HepG2 (cell line): ENCODE measurements around the gene ADCY5. TPM values are rescaled to one million over a fixed set of nuclear protein-coding genes. Genes with fewer than 3 reads are reported as not detected.

Experiments used
- ARID2 ChIP-seq: sonication (generic); formaldehyde crosslinking; IDR thresholded peaks from 2 replicates; pipeline ENCODE4 v1.8.1; 2022; ENCODE audit warnings: mild to moderate bottlenecking, missing genetic modification reagents, borderline replicate concordance
- JUNB ChIP-seq: sonication (generic); formaldehyde crosslinking; IDR thresholded peaks from 2 replicates; pipeline ENCODE4 v1.8.0; 2022; ENCODE audit warnings: missing genetic modification reagents, mild to moderate bottlenecking, borderline replicate concordance
- ZNF430 ChIP-seq: sonication (generic); formaldehyde crosslinking; IDR thresholded peaks from 2 replicates; pipeline ENCODE4 v1.9.0; 2021; ENCODE audit warnings: mild to moderate bottlenecking, missing genetic modification reagents
- ZNF562 ChIP-seq: sonication (generic); formaldehyde crosslinking; IDR thresholded peaks from 2 replicates; pipeline ENCODE4 v1.8.0; 2022; ENCODE audit warnings: missing genetic modification reagents, borderline replicate concordance
- ZNF674 ChIP-seq: sonication (generic); formaldehyde crosslinking; IDR thresholded peaks from 2 replicates; pipeline ENCODE4 v1.5.0; 2020; ENCODE audit warnings: low read depth, mild to moderate bottlenecking, missing genetic modification reagents
- ZNF773 ChIP-seq: sonication (generic); formaldehyde crosslinking; IDR thresholded peaks from 2 replicates; pipeline ENCODE4 v1.4.0; 2020; ENCODE audit warnings: missing genetic modification reagents, borderline replicate concordance
- ZSCAN20 ChIP-seq: sonication (generic); formaldehyde crosslinking; IDR thresholded peaks from 2 replicates; pipeline ENCODE4 v1.4.0; 2020; ENCODE audit warnings: missing genetic modification reagents, mild to moderate bottlenecking, borderline replicate concordance
- polyA plus RNA-seq, 8 experiments: library from polyadenylated mRNA; depleted of rRNA in 3 of 8; stranded (reverse) in 7 of 8; unstranded in 1 of 8; fragments of >200 nt; fragmentation: Illumina TruSeq in 4 of 8; extraction: Trizol in 4 of 8; gene quantifications; 2 replicates each; pipeline versions ENCODE4 v1.2.1 to v1.2.3, GENCODE V29; 2011 to 2016; ENCODE audit warnings: low read depth in 4 of 8, missing spikeins in 1 of 8, mixed read lengths in 1 of 8; ENCODE audit not compliant: insufficient read depth in 1 of 8
- total RNA-seq, 5 experiments: library from RNA; depleted of rRNA; stranded (reverse); fragments of >200 nt; fragmentation: Illumina TruSeq; extraction: Trizol; gene quantifications; 2 replicates each; pipeline ENCODE4 v1.2.3, GENCODE V29; 2016; ENCODE audit warnings: low read depth in 1 of 5
- TF ChIP-seq, protein P1 (sequence below): sonication (generic); formaldehyde crosslinking; IDR thresholded peaks from 2 replicates; pipeline ENCODE4 v1.4.0; 2020; ENCODE audit warnings: missing genetic modification reagents, mild to moderate bottlenecking, borderline replicate concordance
- TF ChIP-seq, protein P2 (sequence below): sonication (generic); formaldehyde crosslinking; IDR thresholded peaks from 2 replicates; pipeline ENCODE4 v1.5.0; 2020; ENCODE audit warnings: missing genetic modification reagents
- TF ChIP-seq, protein P3 (sequence below): IDR thresholded peaks from 2 replicates; pipeline ENCODE4 v1.6.1; 2018; ENCODE audit warnings: missing genetic modification reagents, mild to moderate bottlenecking, missing compliant biosample characterization

ADCY5 gene
- total and polyA plus RNA-seq, 2 of the 13 experiments (the other 11 are each of a cell fraction or from before 2014, with no cell fraction given) = not detected

DNA sequence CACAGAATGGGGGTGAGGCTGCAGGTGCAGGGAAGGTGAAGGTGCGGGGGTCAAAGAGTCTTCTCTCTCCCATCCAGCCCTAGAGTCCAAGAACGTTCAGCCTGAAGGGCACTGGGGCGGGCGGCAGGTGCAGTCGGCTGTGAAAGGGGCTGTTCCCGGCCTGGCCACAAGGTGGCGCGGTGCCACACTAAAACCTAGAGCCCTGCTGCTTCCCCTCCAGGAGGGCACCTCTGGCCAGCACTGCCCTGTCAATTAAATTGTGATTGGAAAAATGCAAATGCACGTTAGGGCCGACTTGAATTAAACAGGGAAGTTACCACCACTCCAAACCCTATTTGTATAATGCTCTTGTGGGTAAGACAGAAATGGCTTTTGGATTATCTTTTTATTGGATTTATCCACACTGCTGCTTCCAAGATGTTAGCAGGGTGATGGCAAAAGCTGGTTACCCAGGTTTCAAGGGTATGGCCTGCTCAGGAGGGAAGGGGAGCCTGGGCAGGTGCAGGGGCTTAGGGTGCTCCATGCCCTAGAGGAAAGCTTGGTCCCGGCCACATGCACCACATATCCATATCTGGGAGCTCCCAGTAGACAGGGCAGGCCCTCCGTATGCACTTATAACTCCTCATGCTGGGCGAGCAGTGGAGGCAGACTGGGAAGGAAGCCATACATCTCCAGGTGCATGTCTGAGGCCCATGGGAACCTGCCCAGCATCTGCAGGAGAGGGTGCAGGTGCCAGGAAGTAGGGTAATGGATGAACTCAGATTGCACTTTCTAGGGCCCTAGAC is 119.8 kb downstream of the ADCY5 start (continued):
- TF ChIP-seq, protein P1, sequence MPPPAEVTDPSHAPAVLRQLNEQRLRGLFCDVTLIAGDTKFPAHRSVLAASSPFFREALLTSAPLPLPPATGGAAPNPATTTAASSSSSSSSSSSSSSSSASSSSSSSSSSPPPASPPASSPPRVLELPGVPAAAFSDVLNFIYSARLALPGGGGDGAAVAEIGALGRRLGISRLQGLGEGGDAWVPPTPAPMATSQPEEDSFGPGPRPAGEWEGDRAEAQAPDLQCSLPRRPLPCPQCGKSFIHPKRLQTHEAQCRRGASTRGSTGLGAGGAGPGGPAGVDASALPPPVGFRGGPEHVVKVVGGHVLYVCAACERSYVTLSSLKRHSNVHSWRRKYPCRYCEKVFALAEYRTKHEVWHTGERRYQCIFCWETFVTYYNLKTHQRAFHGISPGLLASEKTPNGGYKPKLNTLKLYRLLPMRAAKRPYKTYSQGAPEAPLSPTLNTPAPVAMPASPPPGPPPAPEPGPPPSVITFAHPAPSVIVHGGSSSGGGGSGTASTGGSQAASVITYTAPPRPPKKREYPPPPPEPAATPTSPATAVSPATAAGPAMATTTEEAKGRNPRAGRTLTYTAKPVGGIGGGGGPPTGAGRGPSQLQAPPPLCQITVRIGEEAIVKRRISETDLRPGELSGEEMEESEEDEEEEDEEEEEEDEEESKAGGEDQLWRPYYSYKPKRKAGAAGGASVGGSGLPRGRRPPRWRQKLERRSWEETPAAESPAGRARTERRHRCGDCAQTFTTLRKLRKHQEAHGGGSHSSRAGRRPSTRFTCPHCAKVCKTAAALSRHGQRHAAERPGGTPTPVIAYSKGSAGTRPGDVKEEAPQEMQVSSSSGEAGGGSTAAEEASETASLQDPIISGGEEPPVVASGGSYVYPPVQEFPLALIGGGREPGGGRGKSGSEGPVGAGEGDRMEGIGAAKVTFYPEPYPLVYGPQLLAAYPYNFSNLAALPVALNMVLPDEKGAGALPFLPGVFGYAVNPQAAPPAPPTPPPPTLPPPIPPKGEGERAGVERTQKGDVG = no peak
- TF ChIP-seq ZNF562 (CRISPR knock-in tag) (no peak), JUNB (CRISPR knock-in tag) (no peak), ZNF430 (CRISPR knock-in tag) (no peak), ZSCAN20 (CRISPR knock-in tag) (no peak), ARID2 (CRISPR knock-in tag) (no peak), ZNF773 (no peak), ZNF674 (CRISPR knock-in tag) (no peak)
- TF ChIP-seq, protein P2, sequence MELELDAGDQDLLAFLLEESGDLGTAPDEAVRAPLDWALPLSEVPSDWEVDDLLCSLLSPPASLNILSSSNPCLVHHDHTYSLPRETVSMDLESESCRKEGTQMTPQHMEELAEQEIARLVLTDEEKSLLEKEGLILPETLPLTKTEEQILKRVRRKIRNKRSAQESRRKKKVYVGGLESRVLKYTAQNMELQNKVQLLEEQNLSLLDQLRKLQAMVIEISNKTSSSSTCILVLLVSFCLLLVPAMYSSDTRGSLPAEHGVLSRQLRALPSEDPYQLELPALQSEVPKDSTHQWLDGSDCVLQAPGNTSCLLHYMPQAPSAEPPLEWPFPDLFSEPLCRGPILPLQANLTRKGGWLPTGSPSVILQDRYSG = no peak
- TF ChIP-seq, protein P3, sequence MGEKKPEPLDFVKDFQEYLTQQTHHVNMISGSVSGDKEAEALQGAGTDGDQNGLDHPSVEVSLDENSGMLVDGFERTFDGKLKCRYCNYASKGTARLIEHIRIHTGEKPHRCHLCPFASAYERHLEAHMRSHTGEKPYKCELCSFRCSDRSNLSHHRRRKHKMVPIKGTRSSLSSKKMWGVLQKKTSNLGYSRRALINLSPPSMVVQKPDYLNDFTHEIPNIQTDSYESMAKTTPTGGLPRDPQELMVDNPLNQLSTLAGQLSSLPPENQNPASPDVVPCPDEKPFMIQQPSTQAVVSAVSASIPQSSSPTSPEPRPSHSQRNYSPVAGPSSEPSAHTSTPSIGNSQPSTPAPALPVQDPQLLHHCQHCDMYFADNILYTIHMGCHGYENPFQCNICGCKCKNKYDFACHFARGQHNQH (CRISPR knock-in tag) = no peak
- TF ChIP-seq, all 625 proteins: peak for 16
